Hepatic stellate cell (primary cell): ENCODE measurements around the gene CTCF.
A peak's percentile ranks its signal among the peaks of the same experiment; 100 is the strongest.

Source experiments
- DNase-seq: peaks from one replicate; pipeline ENCODE4 v3.0.0; 2011; ENCODE audit warnings: low spot score

The CTCF gene

GRCh38 chr16:67665598-67665997, 103.3 kb downstream of the CTCF start:
- DNase-seq, result no peak

GRCh38 chr16:67666032-67666551, 103.8 kb downstream of the CTCF start:
- DNase-seq, result no peak

GRCh38 chr16:67666559-67667452, 104.5 kb downstream of the CTCF start, which contains the start of the genes C16orf86 and ENKD1:
Gene C16orf86 (plus strand): TSS chr16:67666814. CDS start chr16:67666971, 157 bp downstream.
Gene ENKD1 (minus strand): TSS chr16:67666750. CDS start chr16:67666442, 308 bp downstream.
- DNase-seq, result peak; percentile 94

GRCh38 chr16:67667453-67667816, 105.1 kb downstream of the CTCF start:
- DNase-seq, result no peak

- peak; percentile 99 for DNase-seq
Observed at GRCh38 chr16:67667817-67668494, 105.6 kb downstream of the CTCF start.

- no peak for DNase-seq
Observed at GRCh38 chr16:67668495-67669157, 106.3 kb downstream of the CTCF start.

GRCh38 chr16:67669499-67670101, 107.3 kb downstream of the CTCF start:
- no peak for DNase-seq

- DNase-seq, result no peak
Observed at GRCh38 chr16:67672306-67672705, 110.0 kb downstream of the CTCF start.

GRCh38 chr16:67672739-67673662, 110.7 kb downstream of the CTCF start:
- peak; percentile 90 for DNase-seq

GRCh38 chr16:67673712-67674580, 111.6 kb downstream of the CTCF start:
- peak; percentile 8 for DNase-seq

- no peak for DNase-seq
Observed at GRCh38 chr16:67674851-67675578, 112.7 kb downstream of the CTCF start.

GRCh38 chr16:67675579-67675935, 113.2 kb downstream of the CTCF start:
- DNase-seq, result no peak

GRCh38 chr16:67675999-67676398, 113.7 kb downstream of the CTCF start:
- no peak for DNase-seq

- no peak for DNase-seq
Observed at GRCh38 chr16:67676516-67676915, 114.2 kb downstream of the CTCF start.

GRCh38 chr16:67676939-67677338, 114.6 kb downstream of the CTCF start:
- DNase-seq, result no peak

- DNase-seq, result no peak
Observed at GRCh38 chr16:67677712-67678111, 115.4 kb downstream of the CTCF start.

GRCh38 chr16:67678354-67679023, 116.2 kb downstream of the CTCF start:
- no peak for DNase-seq
